Activated T-helper 2 cell treated with anti-CD3 and anti-CD28 coated beads, Interferon-gamma antibody, Interleukin-2, Interleukin-4, amounts not matched to agents 10 μg/mL and 5 μg/mL and 100 μg/mL, durations not matched to agents 14 hours and 24 hours and 36 hours (primary cell): ENCODE results near the gene SLC18A3. TPM values are rescaled to one million over a fixed set of nuclear protein-coding genes. Genes with fewer than 3 reads are reported as not detected.

Experiments
- DNase-seq: peaks from one replicate; pipeline ENCODE4 v3.0.0; 2021; ENCODE audit warnings: low spot score
- H3K27ac Mint-ChIP-seq: one replicate; pipeline ENCODE4 v1.8.0; 2021; ENCODE audit warnings: mixed read lengths
- H3K27me3 Mint-ChIP-seq: one replicate; pipeline ENCODE4 v1.8.0; 2021; ENCODE audit warnings: low read depth, mixed read lengths
- H3K36me3 Mint-ChIP-seq: one replicate; pipeline ENCODE4 v1.8.0; 2021; ENCODE audit warnings: low read depth, mixed read lengths
- H3K4me1 Mint-ChIP-seq: one replicate; pipeline ENCODE4 v1.8.0; 2021; ENCODE audit warnings: low read depth, mixed read lengths
- H3K4me3 Mint-ChIP-seq: one replicate; pipeline ENCODE4 v1.8.0; 2021; ENCODE audit warnings: low read depth, mild to moderate bottlenecking, moderate library complexity, mixed read lengths
- H3K9me3 Mint-ChIP-seq: one replicate; pipeline ENCODE4 v1.8.0; 2021; ENCODE audit warnings: mixed read lengths
- intact Hi-C: fragments of 100-400 bp; cut with micrococcal nuclease; formaldehyde crosslinking; loops from one replicate; pipeline ENCODE4 v1.15.1; 2023
- total RNA-seq: library from RNA; stranded (reverse); gene quantifications from 2 replicates; pipeline ENCODE4 v1.2.3, GENCODE V29; 2022

Gene SLC18A3
- total RNA-seq, 1 donor from 2014 or later = 0.32 TPM

DNA sequence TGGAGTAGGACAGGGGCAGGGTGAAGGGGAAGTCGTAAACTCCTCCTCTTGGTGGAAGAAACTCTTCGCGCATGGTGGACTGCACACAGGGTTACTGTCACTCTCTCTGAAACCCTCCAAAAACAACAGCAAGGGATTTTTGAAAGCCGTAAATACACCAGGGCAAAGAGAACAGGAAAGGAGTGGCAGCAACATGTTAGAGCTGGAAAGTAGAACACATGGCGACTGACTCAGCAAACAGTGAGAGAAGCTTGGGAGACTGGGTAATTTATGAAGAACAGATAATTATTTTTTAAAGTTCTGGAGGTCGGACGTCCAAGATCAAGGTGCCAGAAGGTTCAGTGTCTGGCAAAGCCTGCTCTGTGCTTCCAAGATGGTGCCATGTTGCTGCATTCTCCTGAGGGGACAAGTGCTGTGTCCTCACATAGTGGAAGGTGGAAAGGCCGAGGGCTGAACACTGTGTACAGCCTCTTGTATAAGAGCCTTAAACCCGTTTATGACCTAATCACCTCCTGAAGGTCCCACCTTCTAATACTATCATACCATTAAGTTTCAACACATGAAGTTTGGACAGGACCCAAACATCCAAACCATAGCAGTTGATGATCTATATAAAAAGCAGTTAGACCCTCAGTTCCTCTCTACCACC is 46.9 kb downstream of the SLC18A3 start:
- intact Hi-C loops = no loop called here
- H3K4me3 Mint-ChIP-seq = no peak overlapping the region
- DNase-seq = no peak
- H3K27me3 Mint-ChIP-seq = no peaks in the 10 kb centered on the region
- H3K4me1 Mint-ChIP-seq = no peaks in the 10 kb centered on the region
- H3K36me3 Mint-ChIP-seq = no peaks in the 10 kb centered on the region
- H3K9me3 Mint-ChIP-seq = peaks cover 14% of the 10 kb centered on the region
- no peak overlapping the region for H3K27ac Mint-ChIP-seq

DNA sequence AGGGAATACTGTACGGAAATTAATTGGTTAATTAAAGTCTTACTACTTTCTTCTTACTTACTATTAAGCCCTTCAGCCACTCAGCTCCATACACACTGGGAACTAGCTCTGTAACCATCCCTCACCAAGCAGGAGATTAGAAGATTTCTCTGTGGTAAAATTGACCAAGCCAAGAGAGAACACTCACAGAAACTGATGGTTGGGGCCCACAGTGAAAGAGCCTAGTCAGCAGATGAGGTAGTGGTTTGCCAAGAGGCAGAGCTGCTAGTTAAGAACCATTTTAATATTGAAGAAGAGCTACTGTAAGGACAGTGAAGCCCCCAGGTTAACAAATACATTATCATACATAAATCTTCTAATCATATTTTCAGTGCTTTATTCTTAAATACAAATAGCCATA is 47.5 kb downstream of the SLC18A3 start:
- DNase-seq = no peak
- H3K36me3 Mint-ChIP-seq = no peaks in the 10 kb centered on the region
- no peaks in the 10 kb centered on the region for H3K4me1 Mint-ChIP-seq
- no peaks in the 10 kb centered on the region for H3K27me3 Mint-ChIP-seq
- intact Hi-C loops = no loop called here
- H3K9me3 Mint-ChIP-seq = peaks cover 14% of the 10 kb centered on the region
- H3K4me3 Mint-ChIP-seq = no peak overlapping the region
- H3K27ac Mint-ChIP-seq = no peak overlapping the region

GRCh38 chr10:49661140-49661856 is 51.2 kb downstream of the SLC18A3 start:
- H3K4me1 Mint-ChIP-seq = no peaks in the 10 kb centered on the region
- H3K27me3 Mint-ChIP-seq = no peaks in the 10 kb centered on the region
- H3K36me3 Mint-ChIP-seq = no peaks in the 10 kb centered on the region
- peaks cover 14% of the 10 kb centered on the region for H3K9me3 Mint-ChIP-seq
- no peak overlapping the region for H3K4me3 Mint-ChIP-seq
- intact Hi-C loops = no loop called here
- no peak for DNase-seq
- H3K27ac Mint-ChIP-seq = no peak overlapping the region

Other genes starting within 250 kb of the SLC18A3 start
- not detected in 2 replicates for gene DRGX, start 214.2 kb upstream of the SLC18A3 start, total RNA-seq
- 22.7 and 26.2 TPM in 2 replicates for gene ERCC6, start 71.2 kb upstream of the SLC18A3 start, total RNA-seq
- gene CHAT, start 3.7 kb downstream of the SLC18A3 start, total RNA-seq = 2.2 and 2.5 TPM in 2 replicates
- 0.16 TPM in 1 of 2 replicates, not detected in the other for gene C10orf53, start 69.3 kb downstream of the SLC18A3 start, total RNA-seq
- 3.7 and 3.9 TPM in 2 replicates for gene OGDHL, start 152.0 kb downstream of the SLC18A3 start, total RNA-seq